Liver (tissue), 3 donors: ENCODE measurements around the gene CELF5.

Experiments
- ATF3 ChIP-seq: IDR thresholded peaks from 2 replicates; pipeline ENCODE4 v1.6.1; 2016; ENCODE audit warnings: antibody characterized with exemption
- CTCF ChIP-seq: fragments of 150-350 bp; IDR thresholded peaks from 2 replicates; pipeline ENCODE4 v1.5.1; 2017; ENCODE audit warnings: improper control_type of control experiment, low read depth, low read length; ENCODE audit not compliant: missing input control
- EGR1 ChIP-seq, 2 donors: IDR thresholded peaks; 2 replicates each; pipeline ENCODE4 v1.6.1; 2016 to 2018; ENCODE audit warnings: antibody characterized with exemption in 2 of 2, low read depth in 2 of 2
- REST ChIP-seq: IDR thresholded peaks from 2 replicates; pipeline ENCODE4 v1.6.1; 2016; ENCODE audit warnings: antibody characterized with exemption, mild to moderate bottlenecking
- donor health status: healthy.
- donor health status: healthy.

- TF ChIP-seq ATF3 (no peak), REST (no peak), EGR1 (IDR thresholded peaks at IDR 0.05; ENCODE audit: low read depth in 2 of 2) (no peak), CTCF (no peak)
These were observed 19.7 kb upstream of the CELF5 start for GRCh38 chr19:3204646-3205275.
